Liver (tissue), 9 donors: Measurements from ENCODE around the gene TBL1Y. TPM values are rescaled to one million over a fixed set of nuclear protein-coding genes. Genes with fewer than 3 reads are reported as not detected.

Experiments
- DNase-seq: peaks from one replicate; pipeline ENCODE4 v3.0.0-alpha.2; 2017; ENCODE audit warnings: low spot score
- H3K27ac ChIP-seq, 2 donors: one replicate each; pipeline ENCODE4 v1.7.0; 2013; ENCODE audit warnings: inconsistent platforms in 2 of 2, low read length in 2 of 2, control low read depth in 1 of 2, low read depth in 1 of 2, mild to moderate bottlenecking in 1 of 2
- H3K27me3 ChIP-seq, 4 donors: one replicate each; pipeline versions ENCODE4 v1.6.1 to v1.7.0; 2013; ENCODE audit warnings: low read length in 3 of 4, inconsistent platforms in 1 of 4, mild to moderate bottlenecking in 1 of 4, moderate library complexity in 1 of 4; ENCODE audit not compliant: control insufficient read depth in 4 of 4, insufficient read depth in 4 of 4
- H3K36me3 ChIP-seq, 4 donors: one replicate each; pipeline versions ENCODE4 v1.6.1 to v1.7.0; 2013; ENCODE audit warnings: low read length in 3 of 4, mild to moderate bottlenecking in 3 of 4, low read depth in 1 of 4, moderate library complexity in 1 of 4; ENCODE audit not compliant: control insufficient read depth in 4 of 4, insufficient read depth in 3 of 4
- H3K4me1 ChIP-seq, 4 donors: one replicate each; pipeline versions ENCODE4 v1.6.1 to v1.7.0; 2013; ENCODE audit warnings: low read length in 3 of 4, mild to moderate bottlenecking in 3 of 4, moderate library complexity in 1 of 4; ENCODE audit not compliant: control insufficient read depth in 4 of 4, insufficient read depth in 4 of 4
- H3K4me3 ChIP-seq, 3 donors: one replicate each; pipeline versions ENCODE4 v1.6.1 to v1.7.0; 2013; ENCODE audit warnings: low read length in 3 of 3, control low read depth in 1 of 3, low read depth in 1 of 3, mild to moderate bottlenecking in 1 of 3
- H3K9ac ChIP-seq, 2 donors: one replicate each; pipeline ENCODE4 v1.7.0; 2013; ENCODE audit warnings: low read length in 2 of 2, mild to moderate bottlenecking in 2 of 2, moderate library complexity in 2 of 2, control low read depth in 1 of 2, low read depth in 1 of 2
- H3K9me3 ChIP-seq, 4 donors: one replicate each; pipeline versions ENCODE4 v1.6.1 to v1.7.0; 2013; ENCODE audit warnings: low read length in 3 of 4; ENCODE audit not compliant: control insufficient read depth in 4 of 4
- EGR1 ChIP-seq, 2 donors: IDR thresholded peaks; 2 replicates each; pipeline ENCODE4 v1.6.1; 2016 to 2018; ENCODE audit warnings: antibody characterized with exemption in 2 of 2, low read depth in 2 of 2
- FOXA1 ChIP-seq: IDR thresholded peaks from 2 replicates; pipeline ENCODE4 v1.6.1; 2016; ENCODE audit warnings: antibody characterized with exemption
- FOXA2 ChIP-seq: IDR thresholded peaks from 2 replicates; pipeline ENCODE4 v1.6.1; 2016; ENCODE audit warnings: antibody characterized with exemption
- GABPA ChIP-seq, 2 donors: IDR thresholded peaks in 1 of 2; conservative IDR thresholded peaks in 1 of 2; 2 replicates each; pipeline ENCODE4 v1.6.1; 2016; ENCODE audit warnings: antibody characterized with exemption in 2 of 2, mild to moderate bottlenecking in 1 of 2, moderate library complexity in 1 of 2
- HNF4A ChIP-seq, 2 donors: conservative IDR thresholded peaks; 2 replicates each; pipeline ENCODE4 v1.6.1; 2016; ENCODE audit warnings: antibody characterized with exemption in 2 of 2, mild to moderate bottlenecking in 2 of 2
- HNF4G ChIP-seq: IDR thresholded peaks from 2 replicates; pipeline ENCODE4 v1.6.1; 2016; ENCODE audit warnings: antibody characterized with exemption
- JUND ChIP-seq, 2 donors: IDR thresholded peaks; 2 replicates each; pipeline ENCODE4 v1.6.1; 2016; ENCODE audit warnings: antibody characterized with exemption in 2 of 2
- NR2F2 ChIP-seq: IDR thresholded peaks from 2 replicates; pipeline ENCODE4 v1.6.1; 2016; ENCODE audit warnings: antibody characterized with exemption
- RAD21 ChIP-seq, 2 donors: IDR thresholded peaks; 2 replicates each; pipeline ENCODE4 v1.6.1; 2016; ENCODE audit warnings: antibody characterized with exemption in 2 of 2, mild to moderate bottlenecking in 2 of 2
- RXRA ChIP-seq, 2 donors: IDR thresholded peaks; 2 replicates each; pipeline ENCODE4 v1.6.1; 2017 to 2018; ENCODE audit warnings: antibody characterized with exemption in 2 of 2, mild to moderate bottlenecking in 1 of 2
- SP1 ChIP-seq: IDR thresholded peaks from 2 replicates; pipeline ENCODE4 v1.6.1; 2018; ENCODE audit warnings: antibody characterized with exemption, mild to moderate bottlenecking
- TAF1 ChIP-seq: conservative IDR thresholded peaks from 2 replicates; pipeline ENCODE4 v1.6.1; 2016; ENCODE audit warnings: antibody characterized with exemption, mild to moderate bottlenecking
- YY1 ChIP-seq: IDR thresholded peaks from 2 replicates; pipeline ENCODE4 v1.6.1; 2016; ENCODE audit warnings: antibody characterized with exemption, mild to moderate bottlenecking
- WGBS: extraction: QIAGEN DNeasy Blood & Tissue Kit; methylation state at CpG from one replicate; pipeline ENCODE4 v1.1.7; 2013; 5-methylcytosine and 5-hydroxymethylcytosine counted together
- polyA plus RNA-seq, 2 donors: library from polyadenylated mRNA; stranded (reverse) in 1 of 2; unstranded in 1 of 2; fragments of 200-250 nt in 1 of 2; fragments of >200 nt in 1 of 2; fragmentation: Nextera tagmentation in 1 of 2; extraction: Ambion mirVana in 1 of 2; gene quantifications; one replicate each; pipeline versions ENCODE4 v1.2.1 to v1.2.3, GENCODE V29; 2013 to 2015
- total RNA-seq, 2 donors: library from RNA; depleted of rRNA; stranded (reverse); fragments of >200 nt; gene quantifications; one replicate each; pipeline ENCODE4 v1.2.3, GENCODE V29; 2014
- TF ChIP-seq, protein P1 (sequence below): IDR thresholded peaks from 2 replicates; pipeline ENCODE4 v1.6.1; 2016; ENCODE audit warnings: antibody characterized with exemption, mild to moderate bottlenecking
- TF ChIP-seq, protein P2 (sequence below): fragments of 150-350 bp; IDR thresholded peaks from 2 replicates; pipeline ENCODE4 v1.5.1; 2017; ENCODE audit warnings: improper control_type of control experiment, low read depth, low read length; ENCODE audit not compliant: missing input control
- TF ChIP-seq, protein P3 (sequence below): IDR thresholded peaks from 2 replicates; pipeline ENCODE4 v1.6.1; 2016; ENCODE audit warnings: antibody characterized with exemption
- TF ChIP-seq, protein P4 (sequence below): IDR thresholded peaks from 2 replicates; pipeline ENCODE4 v1.6.1; 2016; ENCODE audit warnings: antibody characterized with exemption
- donor health status: healthy.
- donor health status: healthy.
- donor health status: healthy.
- donor health status: healthy.
- donor health status: healthy.

Gene TBL1Y
- total and polyA plus RNA-seq, 4 donors = 0.72 to 1.6 TPM; not detected in 2

DNA sequence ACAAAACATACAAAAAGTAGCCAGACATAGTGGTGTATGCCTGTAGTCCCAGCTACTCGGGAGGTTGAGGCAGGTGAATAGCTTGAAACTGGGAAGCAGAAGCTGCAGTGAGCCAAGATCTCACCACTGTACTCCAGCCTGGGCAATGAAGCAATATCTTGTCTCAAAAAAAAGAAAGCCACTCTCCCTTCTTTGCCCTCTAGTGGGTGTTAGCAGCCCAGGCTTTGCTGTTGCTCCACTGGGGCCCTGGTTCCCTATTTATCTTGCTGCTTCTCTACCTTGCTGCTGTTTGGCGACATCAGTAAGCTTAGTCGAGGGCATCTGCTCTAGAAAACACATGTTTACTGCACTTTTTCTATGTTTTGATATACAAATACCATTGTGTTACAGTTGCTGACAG is 189.2 kb downstream of the TBL1Y start:
- Histone ChIP-seq H3K4me1 (no peaks in the 10 kb centered on the region), H3K36me3 (no peaks in the 10 kb centered on the region), H3K27ac (no peak overlapping the region), H3K4me3 (no peak overlapping the region), H3K9me3 (no peaks in the 10 kb centered on the region), H3K9ac (no peak overlapping the region), H3K27me3 (no peaks in the 10 kb centered on the region)
- TF ChIP-seq HNF4G (no peak), JUND (IDR thresholded peaks at IDR 0.05) (no peak), EGR1 (IDR thresholded peaks at IDR 0.05; ENCODE audit: low read depth in 2 of 2) (no peak), NR2F2 (no peak), FOXA2 (no peak), GABPA (IDR thresholded peaks at IDR 0.05 in 1 of 2, conservative IDR thresholded peaks at IDR 0.05 in 1 of 2) (no peak), RXRA (IDR thresholded peaks at IDR 0.05) (no peak), TAF1 (no peak)
- TF ChIP-seq, protein P1, sequence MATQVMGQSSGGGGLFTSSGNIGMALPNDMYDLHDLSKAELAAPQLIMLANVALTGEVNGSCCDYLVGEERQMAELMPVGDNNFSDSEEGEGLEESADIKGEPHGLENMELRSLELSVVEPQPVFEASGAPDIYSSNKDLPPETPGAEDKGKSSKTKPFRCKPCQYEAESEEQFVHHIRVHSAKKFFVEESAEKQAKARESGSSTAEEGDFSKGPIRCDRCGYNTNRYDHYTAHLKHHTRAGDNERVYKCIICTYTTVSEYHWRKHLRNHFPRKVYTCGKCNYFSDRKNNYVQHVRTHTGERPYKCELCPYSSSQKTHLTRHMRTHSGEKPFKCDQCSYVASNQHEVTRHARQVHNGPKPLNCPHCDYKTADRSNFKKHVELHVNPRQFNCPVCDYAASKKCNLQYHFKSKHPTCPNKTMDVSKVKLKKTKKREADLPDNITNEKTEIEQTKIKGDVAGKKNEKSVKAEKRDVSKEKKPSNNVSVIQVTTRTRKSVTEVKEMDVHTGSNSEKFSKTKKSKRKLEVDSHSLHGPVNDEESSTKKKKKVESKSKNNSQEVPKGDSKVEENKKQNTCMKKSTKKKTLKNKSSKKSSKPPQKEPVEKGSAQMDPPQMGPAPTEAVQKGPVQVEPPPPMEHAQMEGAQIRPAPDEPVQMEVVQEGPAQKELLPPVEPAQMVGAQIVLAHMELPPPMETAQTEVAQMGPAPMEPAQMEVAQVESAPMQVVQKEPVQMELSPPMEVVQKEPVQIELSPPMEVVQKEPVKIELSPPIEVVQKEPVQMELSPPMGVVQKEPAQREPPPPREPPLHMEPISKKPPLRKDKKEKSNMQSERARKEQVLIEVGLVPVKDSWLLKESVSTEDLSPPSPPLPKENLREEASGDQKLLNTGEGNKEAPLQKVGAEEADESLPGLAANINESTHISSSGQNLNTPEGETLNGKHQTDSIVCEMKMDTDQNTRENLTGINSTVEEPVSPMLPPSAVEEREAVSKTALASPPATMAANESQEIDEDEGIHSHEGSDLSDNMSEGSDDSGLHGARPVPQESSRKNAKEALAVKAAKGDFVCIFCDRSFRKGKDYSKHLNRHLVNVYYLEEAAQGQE = no peak
- no peak for DNase-seq
- 86% methylated on average over 3 of the region's 3 CpGs for WGBS

DNA sequence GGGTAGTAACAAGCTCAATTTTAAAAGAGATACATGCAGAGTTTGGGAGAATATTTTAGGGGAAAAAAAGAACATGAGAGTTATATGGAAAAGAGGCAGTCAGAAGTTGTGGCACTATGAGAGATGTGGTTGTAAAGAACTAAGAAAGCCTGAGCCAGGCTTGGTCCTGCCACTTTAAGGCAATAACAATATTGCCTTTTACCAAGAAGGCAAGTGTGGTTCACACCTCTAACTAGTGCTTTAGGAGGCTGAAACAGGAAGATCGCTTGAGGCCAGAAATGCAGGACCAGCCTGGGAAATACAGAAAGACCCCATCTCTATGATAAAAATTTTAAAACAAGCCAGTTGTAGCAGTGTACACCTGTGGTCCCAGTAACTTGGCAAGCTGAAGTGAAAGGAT is 192.2 kb downstream of the TBL1Y start:
- 90% methylated on average over 1 of the region's 1 CpG for WGBS
- H3K27me3 ChIP-seq = no peaks in the 10 kb centered on the region
- no peaks in the 10 kb centered on the region for H3K4me1 ChIP-seq
- DNase-seq = no peak
- TF ChIP-seq FOXA2 (no peak), TAF1 (no peak), HNF4G (no peak), YY1 (no peak), JUND (IDR thresholded peaks at IDR 0.05) (no peak), RAD21 (IDR thresholded peaks at IDR 0.05) (no peak), HNF4A (conservative IDR thresholded peaks at IDR 0.05) (no peak), RXRA (IDR thresholded peaks at IDR 0.05) (no peak), NR2F2 (no peak), GABPA (IDR thresholded peaks at IDR 0.05 in 1 of 2, conservative IDR thresholded peaks at IDR 0.05 in 1 of 2) (no peak), FOXA1 (no peak), SP1 (no peak)
- TF ChIP-seq, protein P2, sequence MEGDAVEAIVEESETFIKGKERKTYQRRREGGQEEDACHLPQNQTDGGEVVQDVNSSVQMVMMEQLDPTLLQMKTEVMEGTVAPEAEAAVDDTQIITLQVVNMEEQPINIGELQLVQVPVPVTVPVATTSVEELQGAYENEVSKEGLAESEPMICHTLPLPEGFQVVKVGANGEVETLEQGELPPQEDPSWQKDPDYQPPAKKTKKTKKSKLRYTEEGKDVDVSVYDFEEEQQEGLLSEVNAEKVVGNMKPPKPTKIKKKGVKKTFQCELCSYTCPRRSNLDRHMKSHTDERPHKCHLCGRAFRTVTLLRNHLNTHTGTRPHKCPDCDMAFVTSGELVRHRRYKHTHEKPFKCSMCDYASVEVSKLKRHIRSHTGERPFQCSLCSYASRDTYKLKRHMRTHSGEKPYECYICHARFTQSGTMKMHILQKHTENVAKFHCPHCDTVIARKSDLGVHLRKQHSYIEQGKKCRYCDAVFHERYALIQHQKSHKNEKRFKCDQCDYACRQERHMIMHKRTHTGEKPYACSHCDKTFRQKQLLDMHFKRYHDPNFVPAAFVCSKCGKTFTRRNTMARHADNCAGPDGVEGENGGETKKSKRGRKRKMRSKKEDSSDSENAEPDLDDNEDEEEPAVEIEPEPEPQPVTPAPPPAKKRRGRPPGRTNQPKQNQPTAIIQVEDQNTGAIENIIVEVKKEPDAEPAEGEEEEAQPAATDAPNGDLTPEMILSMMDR = no peak
- TF ChIP-seq, protein P1 = no peak
- TF ChIP-seq, protein P3, sequence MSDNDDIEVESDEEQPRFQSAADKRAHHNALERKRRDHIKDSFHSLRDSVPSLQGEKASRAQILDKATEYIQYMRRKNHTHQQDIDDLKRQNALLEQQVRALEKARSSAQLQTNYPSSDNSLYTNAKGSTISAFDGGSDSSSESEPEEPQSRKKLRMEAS = no peak
- TF ChIP-seq, protein P4, sequence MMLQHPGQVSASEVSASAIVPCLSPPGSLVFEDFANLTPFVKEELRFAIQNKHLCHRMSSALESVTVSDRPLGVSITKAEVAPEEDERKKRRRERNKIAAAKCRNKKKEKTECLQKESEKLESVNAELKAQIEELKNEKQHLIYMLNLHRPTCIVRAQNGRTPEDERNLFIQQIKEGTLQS = no peak
- no peak overlapping the region for H3K27ac ChIP-seq
- H3K9me3 ChIP-seq = no peaks in the 10 kb centered on the region
- no peak overlapping the region for H3K9ac ChIP-seq
- H3K36me3 ChIP-seq = no peaks in the 10 kb centered on the region
- no peak overlapping the region for H3K4me3 ChIP-seq
